IPS-NIHi7 (cell line): ENCODE data around the gene PHACTR1.
A peak's percentile ranks its signal among the peaks of the same experiment; 100 is the strongest.
"Not testable (repeated sequence)": the region's sequence is repeated elsewhere in the genome, so short reads cannot be mapped to it uniquely, and the experiment has no call there.

ENCODE experiments used
- DNase-seq: peaks from one replicate; pipeline ENCODE4 v3.0.0; 2012; ENCODE audit warnings: mixed read lengths; ENCODE audit errors: extremely low spot score

Gene PHACTR1

DNA sequence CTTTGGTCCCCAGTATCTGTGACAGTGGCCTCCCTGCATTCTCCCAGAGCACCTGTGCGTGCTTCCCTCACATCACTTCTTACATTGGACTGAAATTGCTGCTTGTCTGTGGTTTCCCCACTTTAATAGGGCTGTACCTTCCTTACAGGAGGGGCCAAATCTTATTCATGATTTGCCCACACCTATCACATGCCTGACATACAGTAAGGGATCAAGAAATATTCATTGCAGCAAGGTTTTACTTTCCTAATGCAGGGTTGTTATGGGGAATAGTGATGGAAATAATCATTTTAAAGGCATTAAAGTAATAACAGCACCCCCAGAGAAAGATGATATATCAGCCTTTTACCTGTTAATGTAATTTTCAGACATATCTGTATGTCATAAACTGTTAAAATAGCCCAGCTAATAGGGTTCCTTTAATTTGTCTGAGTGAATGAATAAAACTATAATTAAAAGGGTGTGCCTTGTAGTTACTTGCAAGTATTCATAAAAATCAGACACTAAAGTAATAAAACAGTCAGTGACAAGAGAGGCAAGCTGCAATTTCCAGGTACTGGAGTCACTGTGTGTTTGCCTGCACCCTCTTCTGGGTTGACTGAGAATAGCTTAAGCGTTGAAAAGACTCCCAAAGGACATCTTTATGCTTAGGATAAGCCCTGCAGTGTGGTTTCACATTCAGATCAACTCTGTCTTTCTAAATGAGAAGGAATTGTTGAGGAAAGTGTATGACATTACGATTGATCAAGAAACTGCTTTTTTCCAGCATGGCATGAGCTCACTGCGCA is 182.7 kb downstream of the PHACTR1 start:
- DNase-seq: no peak

DNA sequence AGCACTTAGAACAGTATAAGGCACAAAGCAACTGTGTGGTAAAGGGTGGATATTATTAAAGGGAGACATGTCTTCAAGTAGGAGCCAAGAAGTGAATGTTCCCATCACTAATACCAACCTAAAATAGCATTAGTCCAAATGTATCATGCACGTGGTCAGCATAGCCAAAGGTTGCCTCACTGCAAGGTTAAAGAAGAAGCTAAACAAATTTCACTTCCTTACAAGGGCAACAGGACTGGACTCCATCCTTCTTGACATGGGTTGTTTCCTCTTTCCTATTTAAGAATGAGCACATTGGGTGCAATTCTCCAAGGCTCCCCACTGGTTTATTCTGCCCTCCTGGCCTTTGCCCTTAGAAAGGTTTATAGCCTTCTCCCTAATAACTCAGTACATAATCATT is 186.7 kb downstream of the PHACTR1 start:
- no peak for DNase-seq

DNA sequence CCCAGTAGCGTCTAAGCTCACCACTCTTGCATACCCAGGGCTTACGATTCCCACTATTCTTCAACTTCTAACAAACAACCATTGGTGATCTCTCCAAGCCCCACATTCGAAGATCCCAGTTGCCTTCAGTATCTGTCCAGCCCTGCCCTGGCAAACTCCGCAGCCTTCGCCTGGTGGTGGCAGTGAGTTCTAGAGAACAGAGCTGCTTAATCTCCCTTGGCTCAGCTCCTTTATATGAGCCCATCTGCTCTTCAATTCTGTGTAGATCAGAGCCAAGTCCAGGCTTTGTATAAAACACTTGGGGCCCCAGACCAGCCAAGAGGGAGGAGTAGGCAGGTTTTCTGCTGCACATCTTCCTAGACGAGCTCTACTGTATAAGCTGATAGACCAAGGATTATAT is 193.3 kb downstream of the PHACTR1 start:
- no peak for DNase-seq

DNA sequence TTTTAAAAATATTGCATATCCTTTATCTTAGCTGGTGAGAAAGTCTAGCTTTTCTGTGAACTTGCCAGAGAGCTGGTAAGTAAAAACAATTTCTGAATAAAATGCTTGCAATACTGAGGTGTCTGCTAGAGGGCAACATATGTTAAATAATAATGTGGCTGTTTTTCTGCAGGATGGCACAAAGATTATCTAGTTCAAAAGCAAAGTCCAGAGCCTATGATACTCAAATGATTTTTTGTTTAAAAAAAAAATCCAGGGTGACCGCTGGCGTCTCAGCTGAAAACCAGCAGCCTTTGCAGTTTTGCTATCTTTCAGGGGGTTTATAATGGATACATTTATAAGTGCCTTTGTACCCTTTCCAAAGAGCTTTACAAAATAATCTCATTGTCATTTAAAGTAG is 194.9 kb downstream of the PHACTR1 start:
- DNase-seq: no peak

DNA sequence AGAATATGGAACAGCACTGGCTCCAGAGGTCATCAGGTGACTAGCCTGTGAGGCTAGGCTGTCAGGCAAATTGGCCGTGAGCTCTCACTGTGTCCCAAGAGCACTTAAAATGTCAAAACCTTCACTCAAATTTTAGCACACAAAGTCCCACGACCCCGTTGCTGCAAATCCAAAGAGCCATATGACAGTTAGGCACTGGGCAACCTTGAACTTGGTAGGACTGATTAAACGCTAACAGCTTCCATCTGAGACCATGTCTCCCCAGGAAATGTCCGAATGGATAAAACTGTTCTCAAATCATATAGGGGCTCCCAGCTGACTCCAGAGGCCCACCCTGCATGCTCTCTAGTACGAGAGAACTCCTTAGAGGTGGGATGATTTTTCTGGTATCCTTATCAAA is 196.6 kb downstream of the PHACTR1 start:
- DNase-seq: no peak

DNA sequence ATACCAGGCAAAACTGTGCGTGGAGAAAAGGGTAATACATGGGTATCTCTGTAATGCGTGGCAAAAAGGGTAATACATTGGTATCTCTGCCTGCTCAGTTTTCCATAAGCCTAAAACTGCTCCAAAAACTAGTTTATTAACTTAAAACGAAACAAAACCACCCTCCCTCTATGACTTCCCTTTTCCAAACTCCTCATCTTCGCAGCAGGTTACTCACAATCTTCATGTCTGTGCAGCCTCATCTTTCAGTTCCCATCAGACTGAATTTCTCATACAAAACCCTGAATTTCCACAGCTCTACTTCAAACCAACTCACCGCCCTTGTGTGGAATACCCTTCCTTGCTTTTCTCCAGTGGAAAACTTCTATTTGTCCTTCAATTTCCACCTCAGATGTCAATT is 199.4 kb downstream of the PHACTR1 start:
- no peak for DNase-seq

DNA sequence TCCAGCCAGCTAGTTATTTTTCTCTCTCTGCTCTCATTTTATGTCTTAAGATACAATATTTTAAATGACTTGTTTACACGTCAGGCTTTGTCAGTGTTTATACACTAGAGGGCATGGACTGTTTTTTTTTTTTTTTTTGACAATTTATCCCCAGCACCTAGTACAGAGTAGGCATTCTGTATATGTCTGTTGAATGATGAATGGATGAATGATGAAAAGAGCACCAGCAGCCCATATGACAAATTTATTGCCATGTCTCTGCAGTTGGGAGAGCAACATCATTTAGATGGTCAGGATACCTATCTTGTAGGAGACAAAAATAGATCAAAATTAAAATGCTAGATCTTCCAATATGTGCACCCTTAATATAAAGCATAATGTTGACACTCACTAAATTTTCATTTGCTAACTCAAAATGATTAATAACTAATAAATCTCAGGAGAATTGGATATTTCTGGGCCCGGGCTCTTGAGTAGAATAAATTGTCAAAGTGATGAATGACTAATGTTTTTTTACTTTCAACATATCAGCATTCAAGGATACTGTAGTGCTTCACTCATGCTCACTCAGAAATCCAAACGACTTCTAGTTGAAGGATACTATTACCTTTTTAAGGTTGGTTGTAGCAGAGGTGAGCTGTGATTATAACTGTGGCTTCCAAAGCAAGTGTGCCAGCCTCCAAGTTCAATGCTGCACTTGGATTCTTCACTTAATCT is 200.0 kb downstream of the PHACTR1 start:
- DNase-seq: no peak

DNA sequence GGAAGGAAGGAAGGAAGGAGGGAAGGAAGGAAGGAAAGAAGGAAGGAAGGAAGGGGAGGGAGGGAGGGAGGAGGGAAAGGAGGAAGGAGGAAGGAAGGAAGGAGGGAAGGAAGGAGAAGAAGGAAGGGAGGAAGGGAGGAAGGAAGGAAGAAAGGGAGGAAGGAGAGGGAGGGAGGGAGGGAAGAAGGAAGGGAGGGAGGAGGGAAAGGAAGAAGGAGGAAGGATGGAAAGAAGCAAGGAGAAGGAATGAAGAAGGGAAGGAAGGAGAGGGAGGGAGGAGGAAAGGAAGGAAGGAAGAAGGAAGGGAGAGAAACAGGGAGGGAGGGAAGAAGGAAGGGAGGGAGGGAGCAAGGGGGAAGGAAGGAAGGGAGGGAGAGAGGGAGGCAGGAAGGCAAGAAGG is 204.9 kb downstream of the PHACTR1 start:
- DNase-seq: no peak

DNA sequence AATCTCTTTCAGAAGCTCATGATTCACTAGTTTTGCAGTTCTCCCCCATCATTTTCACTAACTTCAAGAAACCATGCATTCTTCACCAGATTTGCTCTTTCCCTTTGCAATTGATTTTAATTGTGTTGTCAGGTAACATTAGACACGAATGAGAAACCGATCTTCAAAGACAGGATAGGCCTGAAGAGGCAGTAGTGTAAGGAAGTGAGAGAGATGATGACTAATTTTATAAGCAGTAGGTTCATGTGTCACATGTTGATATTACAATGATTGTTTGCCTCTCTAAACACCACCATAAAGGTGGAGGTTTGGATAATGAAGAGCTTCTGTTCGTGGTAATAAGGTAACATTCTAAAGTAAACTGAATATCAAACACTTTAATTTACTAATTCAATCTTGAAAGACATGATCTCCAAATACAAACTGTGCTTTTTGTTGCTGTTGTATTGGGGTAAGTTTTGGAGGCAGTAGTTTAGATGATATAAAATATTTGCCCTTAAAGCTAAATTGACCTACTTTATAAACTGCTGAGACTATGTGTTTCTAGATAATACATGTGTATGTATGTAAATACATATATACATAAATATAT is 207.2 kb downstream of the PHACTR1 start:
- no peak for DNase-seq

DNA sequence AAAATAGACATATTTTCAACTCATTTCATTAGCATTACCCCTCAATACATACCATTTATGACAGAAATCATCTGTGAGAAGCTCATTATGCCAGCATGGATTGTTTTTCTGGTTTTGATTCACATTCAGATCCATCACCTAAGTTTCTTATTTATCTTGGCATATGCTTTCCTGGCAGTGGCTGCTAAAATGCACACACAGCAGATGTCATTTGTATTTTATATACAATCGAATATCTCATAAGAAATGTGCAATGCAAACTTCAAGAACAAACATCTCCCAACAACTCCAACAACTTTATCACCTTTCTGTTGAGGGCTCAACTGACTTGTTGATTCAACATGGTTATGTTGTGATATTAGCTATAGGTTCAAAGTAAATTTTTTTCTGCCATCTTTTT is 208.3 kb downstream of the PHACTR1 start:
- DNase-seq: no peak

DNA sequence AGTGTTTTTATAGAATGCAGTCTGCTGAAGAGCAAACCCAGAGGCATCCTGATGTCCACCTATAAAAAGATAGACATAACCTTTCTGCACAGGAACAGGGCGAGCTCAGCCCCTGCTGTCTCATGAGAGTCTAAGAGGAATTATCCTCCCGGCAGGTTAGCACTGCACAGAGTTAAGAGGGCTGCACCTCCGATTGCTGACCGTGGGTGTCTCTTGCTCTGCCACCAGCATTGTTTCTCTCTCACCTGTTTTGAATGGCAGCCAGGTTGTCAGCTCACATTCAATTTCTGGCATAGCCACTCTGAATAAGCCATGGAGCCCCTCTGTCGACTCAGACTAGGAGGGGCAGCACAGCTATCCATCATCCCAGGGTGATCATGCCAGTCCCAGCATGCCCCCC is 211.2 kb downstream of the PHACTR1 start:
- DNase-seq: no peak

DNA sequence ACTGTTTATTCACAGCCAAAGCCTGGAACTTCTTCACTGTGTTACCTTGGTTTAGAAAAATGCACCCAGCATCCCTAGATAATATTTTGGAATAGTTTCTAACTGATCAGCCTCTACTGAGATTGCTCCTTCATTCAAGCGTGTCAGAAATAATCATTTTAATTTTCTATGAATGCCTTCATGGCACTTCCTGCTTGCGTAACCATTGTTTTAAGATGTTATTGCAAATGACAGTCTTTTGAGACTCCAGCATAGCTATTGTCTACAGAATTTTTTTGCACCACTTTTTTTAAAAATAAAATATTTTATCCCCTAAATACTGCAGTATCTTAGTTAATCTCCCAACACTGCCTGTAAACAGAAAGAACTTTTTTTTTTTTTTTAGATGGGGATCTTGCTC is 213.1 kb downstream of the PHACTR1 start:
- no peak for DNase-seq

DNA sequence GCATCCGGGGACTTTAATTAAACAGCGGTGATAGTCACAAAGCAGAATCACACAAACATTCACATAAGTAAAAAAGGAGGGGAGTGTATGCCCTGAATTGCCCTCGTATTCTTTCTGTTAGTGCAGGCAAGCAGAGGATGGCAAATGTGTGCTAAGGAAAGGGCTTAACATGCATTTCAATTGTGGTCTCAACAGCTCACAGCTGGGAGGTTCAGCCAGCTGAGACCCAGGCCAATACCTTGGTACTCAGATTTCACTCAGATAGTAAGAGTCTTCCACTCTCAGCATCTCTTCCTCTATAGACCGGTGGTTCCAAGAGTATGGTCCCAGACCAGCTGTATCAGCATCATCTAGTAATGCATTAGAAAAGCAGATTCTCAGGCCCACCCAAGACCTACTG is 215.1 kb downstream of the PHACTR1 start:
- DNase-seq: peak; percentile 27

DNA sequence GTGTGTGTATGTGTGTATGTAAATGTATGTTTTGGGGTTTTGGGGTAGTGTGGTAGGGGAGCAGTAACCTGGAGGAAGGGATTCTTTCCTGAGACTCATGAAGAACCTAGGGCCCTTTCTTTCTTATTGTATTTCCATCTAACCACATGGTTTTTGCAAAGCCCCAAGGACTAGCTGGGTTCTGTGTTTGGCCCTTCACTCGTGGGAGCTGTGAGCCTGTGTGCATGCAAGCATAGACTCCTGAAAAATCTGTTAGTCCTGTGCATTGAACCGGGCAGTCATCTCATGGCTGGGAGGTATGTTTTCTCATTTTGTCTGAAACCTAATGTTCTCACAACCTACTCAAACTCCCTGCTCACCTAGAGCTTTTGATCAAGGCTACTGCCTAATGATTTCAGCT is 219.1 kb downstream of the PHACTR1 start:
- DNase-seq: no peak

DNA sequence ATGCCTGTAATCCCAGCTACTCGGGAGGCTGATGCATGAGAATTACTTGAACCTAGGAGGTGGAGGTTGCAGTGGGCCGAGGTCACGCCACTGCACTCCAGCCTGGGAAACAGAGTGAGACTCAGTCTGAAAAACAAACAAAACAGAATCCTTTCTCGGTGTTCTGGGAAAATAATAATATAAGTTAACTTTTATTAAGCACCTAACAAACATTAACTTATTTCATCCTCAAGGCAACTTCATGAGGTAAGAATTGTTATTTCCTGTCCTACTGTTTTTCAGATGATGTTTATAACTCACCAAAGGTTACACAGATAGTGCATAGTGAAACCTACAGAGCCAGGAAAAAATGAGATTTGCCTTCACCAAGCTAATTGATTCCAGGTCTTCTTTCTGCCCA is 221.4 kb downstream of the PHACTR1 start:
- no peak for DNase-seq

DNA sequence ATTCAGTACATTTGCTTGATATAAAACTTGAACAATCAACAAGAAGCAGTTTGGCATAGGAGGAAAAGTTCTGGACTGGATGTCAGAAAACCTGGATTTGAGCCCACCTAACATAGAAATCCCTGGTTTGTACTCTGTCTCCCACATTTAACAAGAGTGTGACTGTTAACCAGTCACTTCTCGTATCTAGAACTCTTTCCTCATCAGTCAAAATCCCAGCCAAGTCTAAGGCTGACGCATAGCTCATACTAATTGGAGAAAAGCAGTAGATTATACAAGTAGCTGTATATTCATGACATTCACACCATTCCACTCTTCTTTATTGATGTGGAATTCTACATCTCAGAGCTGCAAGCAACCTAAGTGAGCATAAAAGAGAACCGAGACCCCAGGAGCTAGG is 222.7 kb downstream of the PHACTR1 start:
- DNase-seq: no peak

DNA sequence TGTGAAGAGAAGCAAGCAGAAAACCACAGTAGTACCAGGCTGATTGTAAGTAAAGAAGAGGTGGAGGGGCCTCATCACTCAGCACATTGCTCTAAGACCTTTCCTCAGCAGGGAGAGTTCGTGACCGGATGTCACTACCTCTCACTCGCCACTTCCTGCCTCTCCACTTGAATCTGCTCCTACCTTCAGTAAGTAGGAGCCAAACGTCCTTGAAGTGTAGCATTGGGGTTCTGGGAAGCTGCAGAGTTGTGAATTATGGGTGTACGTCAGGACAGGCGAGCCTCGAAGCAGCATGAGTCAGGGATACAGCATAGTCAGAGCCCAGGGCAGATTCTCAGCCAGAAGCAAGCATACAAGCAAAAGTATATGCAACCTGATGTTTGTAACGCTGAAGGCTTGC is 224.9 kb downstream of the PHACTR1 start:
- no peak for DNase-seq

DNA sequence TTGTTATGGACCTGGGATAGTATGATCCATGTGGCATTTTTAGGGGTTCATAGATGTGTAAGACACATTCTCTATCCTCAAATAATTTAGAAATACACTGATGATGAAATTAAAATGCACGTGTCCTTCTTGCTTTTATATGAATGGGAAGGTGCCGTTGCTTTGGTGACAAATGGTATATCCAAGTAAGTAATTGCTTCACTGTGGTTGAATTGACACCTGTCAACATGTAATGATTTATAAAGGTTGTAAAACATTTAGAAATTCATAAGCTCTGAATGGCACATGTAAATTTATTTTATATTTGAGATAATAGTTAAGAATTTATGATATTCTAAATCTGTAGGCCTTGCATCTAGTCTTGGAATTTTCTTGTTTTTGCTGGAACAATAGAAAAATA is 227.0 kb downstream of the PHACTR1 start:
- no peak for DNase-seq

DNA sequence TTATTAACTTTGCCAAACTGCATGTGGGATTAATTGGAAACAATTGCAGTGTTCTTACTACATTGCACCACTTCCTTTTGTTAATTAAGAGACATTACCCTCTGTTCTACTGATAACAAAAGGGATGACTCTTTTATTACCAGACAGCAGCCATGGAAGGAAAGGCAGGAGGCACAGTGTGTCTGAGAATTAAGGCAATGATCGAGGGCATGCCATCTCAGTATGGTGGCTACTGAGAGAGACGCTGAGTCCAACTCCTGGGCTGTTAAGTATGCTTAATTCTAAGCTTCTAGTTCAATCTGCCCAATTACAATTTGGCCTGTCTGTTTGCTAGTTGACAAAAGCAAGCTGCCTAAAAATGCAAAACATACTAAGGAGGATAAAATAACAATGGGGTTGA is 227.4 kb downstream of the PHACTR1 start:
- no peak for DNase-seq

DNA sequence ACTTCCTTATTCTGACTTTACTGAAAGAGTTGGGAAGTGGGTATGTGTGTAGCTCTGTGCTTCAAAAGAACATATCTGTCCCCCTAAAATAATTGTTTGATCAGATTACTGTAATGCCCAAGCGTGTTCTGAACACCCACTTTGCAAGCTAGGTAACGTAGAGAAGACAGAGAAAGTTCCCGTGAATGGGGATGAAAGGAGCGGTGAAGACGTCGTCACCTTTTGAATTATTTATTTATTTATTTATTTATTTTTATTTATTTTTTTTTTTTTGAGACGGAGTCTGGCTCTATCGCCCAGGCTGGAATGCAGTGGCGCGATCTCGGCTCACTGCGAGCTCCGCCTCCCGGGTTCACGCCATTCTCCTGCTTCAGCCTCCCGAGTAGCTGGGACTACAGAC is 228.0 kb downstream of the PHACTR1 start:
- DNase-seq: not testable (repeated sequence)

DNA sequence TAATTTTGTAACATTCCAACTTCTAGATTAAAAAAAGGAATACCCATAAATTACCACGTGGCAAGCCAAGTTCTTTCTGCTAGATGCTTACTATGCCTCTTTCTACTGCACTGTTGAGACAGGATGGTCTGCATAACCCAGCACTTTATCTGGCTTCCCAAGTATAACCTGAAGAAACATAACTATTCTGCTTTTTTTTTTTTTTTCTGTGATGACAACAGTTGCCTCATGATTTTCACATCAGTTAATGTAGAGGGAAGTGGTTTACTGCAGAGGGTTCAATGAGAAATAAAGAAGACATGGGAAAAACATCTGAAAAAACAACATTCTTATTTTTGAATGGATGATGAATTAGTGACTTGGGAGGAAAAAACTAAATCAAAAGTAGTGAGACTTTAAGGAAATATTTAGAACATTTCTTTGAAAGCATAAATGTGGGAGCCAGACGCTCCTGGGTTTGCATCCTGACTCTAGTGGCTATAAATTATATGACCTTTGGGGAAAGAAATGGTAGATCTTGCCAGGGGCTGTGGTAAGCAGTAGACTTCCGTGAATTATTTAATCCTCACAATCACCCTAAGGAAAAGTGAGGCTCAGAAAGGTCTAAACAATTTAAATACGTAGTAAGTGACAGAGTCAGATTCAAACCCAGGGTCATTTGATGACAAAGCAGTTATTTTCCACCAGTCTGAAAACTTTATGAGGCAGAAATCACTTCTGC is 230.7 kb downstream of the PHACTR1 start:
- no peak for DNase-seq

DNA sequence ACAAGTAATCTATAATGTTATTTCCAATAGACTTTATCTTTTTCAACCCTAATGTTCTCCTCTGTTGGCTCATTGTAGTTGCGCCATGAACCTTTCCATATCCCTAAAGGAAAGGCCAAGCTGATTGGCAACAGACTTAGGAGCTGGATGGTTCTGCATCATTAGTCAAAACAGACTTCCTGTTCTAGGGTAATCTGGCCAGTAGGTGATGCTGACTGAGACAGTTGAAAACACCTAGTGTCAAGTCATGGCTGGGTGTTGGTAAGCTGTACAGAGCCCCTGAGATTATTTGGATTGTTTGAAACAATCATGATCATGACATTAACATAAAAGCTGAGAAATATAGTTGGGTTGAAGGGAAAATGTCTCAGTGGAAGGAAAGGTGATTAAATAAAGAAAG is 231.4 kb downstream of the PHACTR1 start:
- no peak for DNase-seq

DNA sequence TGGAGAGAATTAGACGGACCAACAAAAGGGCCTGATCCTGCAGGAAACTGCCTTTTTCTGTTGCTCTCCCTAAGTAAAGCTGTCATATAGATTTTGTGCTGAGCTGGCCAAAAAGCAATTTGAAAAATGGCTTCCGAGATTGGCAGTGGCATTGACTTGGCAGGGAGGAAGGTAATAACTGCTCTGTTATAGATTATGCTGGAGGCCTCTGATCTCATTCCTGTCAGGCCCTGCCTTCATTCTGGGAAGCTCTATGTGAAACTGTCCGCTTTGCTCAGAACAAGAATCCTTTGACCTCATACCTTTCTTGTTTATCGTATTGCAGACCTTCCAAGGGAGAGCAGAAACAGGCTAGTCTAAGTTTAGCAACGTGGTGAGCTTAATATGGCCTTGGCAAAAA is 234.4 kb downstream of the PHACTR1 start:
- DNase-seq: no peak
